ENCODE measurements around the gene M1AP. TPM values are rescaled to one million over a fixed set of nuclear protein-coding genes. Genes with fewer than 3 reads are reported as not detected.

Gene M1AP
- total RNA-seq, 4 donors from 2014 or later: 0.27 TPM; not detected in 3

DNA sequence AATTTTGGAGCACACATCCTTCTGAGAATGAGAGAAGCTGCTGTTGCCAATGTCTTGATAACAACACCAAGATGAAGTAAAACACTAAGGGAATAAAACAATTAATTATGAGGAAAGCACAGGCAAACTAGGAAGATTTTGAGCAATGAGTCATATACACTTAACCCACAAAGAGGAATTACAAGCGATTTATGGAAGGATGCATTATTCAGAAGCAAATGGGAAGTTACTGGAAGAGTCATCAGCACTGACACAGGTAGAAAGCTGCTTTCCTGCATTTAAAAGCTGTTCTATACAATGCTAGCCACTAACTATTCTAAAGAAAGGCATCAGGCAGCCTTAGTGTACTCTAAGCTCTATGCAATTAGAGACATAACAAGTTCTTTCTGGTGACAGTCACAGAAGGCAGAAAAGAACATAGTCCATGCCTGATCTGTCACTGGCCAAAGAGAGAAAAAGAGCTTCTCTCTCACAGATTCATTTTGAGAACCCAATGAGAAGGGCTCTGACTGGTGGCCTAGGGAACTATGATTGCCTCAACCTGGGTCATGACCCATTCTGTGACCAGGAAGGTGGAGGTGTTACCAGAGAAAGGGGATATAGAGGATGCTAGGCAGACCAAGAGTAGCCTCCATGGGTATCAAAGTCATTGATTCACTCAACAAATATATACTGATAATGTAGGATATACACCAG lies 45.4 kb downstream of the M1AP start:
- peaks cover 33% of the 10 kb centered on the region for H3K27me3 ChIP-seq
- no peak for TF ChIP-seq EP300 (IDR thresholded peaks at IDR 0.05; ENCODE audit: low read depth)
- no peak for TF ChIP-seq POLR2A (IDR thresholded peaks at IDR 0.05)
- TF ChIP-seq, protein P1, sequence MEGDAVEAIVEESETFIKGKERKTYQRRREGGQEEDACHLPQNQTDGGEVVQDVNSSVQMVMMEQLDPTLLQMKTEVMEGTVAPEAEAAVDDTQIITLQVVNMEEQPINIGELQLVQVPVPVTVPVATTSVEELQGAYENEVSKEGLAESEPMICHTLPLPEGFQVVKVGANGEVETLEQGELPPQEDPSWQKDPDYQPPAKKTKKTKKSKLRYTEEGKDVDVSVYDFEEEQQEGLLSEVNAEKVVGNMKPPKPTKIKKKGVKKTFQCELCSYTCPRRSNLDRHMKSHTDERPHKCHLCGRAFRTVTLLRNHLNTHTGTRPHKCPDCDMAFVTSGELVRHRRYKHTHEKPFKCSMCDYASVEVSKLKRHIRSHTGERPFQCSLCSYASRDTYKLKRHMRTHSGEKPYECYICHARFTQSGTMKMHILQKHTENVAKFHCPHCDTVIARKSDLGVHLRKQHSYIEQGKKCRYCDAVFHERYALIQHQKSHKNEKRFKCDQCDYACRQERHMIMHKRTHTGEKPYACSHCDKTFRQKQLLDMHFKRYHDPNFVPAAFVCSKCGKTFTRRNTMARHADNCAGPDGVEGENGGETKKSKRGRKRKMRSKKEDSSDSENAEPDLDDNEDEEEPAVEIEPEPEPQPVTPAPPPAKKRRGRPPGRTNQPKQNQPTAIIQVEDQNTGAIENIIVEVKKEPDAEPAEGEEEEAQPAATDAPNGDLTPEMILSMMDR (IDR thresholded peaks at IDR 0.05): no peak
- TF ChIP-seq POLR2AphosphoS5 (IDR thresholded peaks at IDR 0.05): no peak
- intact Hi-C loops (cut with DNase I; ENCODE audit: low total_unique reads) (no loop called here), in situ Hi-C loops (cut with MboI; ENCODE audit: low pct_ligation_motif_present in 1 of 4, low pct_unique_long_range_greater_than_20kb in 1 of 4, low sequenced_read_pairs in 3 of 4) (no loop called here)
- H3K4me1 ChIP-seq: no peaks in the 10 kb centered on the region
- H3K9me3 ChIP-seq: no peaks in the 10 kb centered on the region
- no peak for DNase-seq
- 44 to 63% methylated on average over 1 of the region's 1 CpG for WGBS, 2 donors (ENCODE audit: low coverage in 1 of 2)
- H3K4me3 ChIP-seq: no peak overlapping the region
- H3K27ac ChIP-seq: no peak overlapping the region
- H3K36me3 ChIP-seq: no peaks in the 10 kb centered on the region

DNA sequence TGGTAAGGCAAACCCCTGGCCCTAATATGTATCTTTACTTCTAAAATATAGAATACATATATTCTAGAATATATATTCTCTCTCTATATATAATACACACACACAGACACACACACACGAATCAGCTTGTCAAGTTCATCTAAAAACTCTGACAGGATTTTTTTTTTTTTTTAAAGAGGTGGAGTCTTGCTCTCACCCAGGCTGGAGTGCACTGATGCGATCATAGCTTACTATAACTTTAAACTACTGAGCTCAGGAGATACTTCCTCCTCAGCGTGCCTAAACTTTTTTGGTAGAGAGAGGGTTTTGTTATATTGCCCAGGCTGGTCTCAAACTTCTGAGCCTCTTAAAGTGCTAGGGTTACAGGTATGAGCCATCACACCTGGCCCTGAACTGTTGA lies 48.5 kb downstream of the M1AP start:
- intact Hi-C loops (cut with DNase I; ENCODE audit: low total_unique reads): no loop called here
- Histone ChIP-seq H3K9me3 (no peaks in the 10 kb centered on the region), H3K4me1 (no peaks in the 10 kb centered on the region), H3K4me3 (no peak overlapping the region), H3K27ac (no peak overlapping the region), H3K36me3 (no peaks in the 10 kb centered on the region), H3K27me3 (peaks cover 48% of the 10 kb centered on the region)
- TF ChIP-seq POLR2AphosphoS5 (IDR thresholded peaks at IDR 0.05): no peak
- no peak for TF ChIP-seq EP300 (IDR thresholded peaks at IDR 0.05; ENCODE audit: low read depth)
- no peak for TF ChIP-seq POLR2A (IDR thresholded peaks at IDR 0.05)
- TF ChIP-seq, protein P1 (IDR thresholded peaks at IDR 0.05): no peak
- no peak for DNase-seq
- in situ Hi-C loops (cut with MboI; ENCODE audit: low pct_ligation_motif_present in 1 of 4, low pct_unique_long_range_greater_than_20kb in 1 of 4, low sequenced_read_pairs in 3 of 4): loop anchor here in 2 of 4 donors (25.0 kb wide), 1 partner anchor 112 kb away; the partner anchor contains the start of genes CCDC142 (in 2 of the 2), LBX2 (in 2 of the 2) and TTC31 (in 2 of the 2)
- 55 to 62% methylated on average over 3 of the region's 3 CpGs for WGBS, 2 donors (ENCODE audit: low coverage in 1 of 2)

DNA sequence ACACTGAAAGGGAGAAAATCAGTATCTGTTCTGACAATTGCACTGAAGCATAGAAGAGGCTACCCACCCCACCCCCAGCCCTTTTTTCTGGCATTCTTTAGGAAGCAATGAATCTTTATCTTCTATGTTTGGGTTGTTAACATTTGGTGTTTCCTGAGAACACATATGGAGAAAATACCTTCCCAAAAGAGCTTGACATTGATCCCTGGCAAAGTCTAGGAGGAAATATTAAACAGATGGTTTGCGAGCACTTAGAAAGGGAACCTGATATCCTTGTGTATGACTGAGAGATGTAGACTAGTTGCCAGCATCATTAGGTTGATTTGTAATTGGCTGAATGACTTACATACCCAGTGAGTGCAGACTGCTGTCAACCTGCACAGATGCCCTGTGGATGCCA lies 50.7 kb downstream of the M1AP start:
- intact Hi-C loops (cut with DNase I; ENCODE audit: low total_unique reads): no loop called here
- no peaks in the 10 kb centered on the region for H3K9me3 ChIP-seq
- no peak overlapping the region for H3K4me3 ChIP-seq
- no peak for DNase-seq
- no peaks in the 10 kb centered on the region for H3K4me1 ChIP-seq
- WGBS, 2 donors (ENCODE audit: low coverage in 1 of 2): 38 to 64% methylated on average over 1 of the region's 1 CpG
- in situ Hi-C loops (cut with MboI; ENCODE audit: low pct_ligation_motif_present in 1 of 4, low pct_unique_long_range_greater_than_20kb in 1 of 4, low sequenced_read_pairs in 3 of 4): loop anchor here in 2 of 4 donors (25.0 kb wide), 1 partner anchor 110 kb away; the partner anchor contains the start of genes CCDC142 (in 2 of the 2), LBX2 (in 2 of the 2) and TTC31 (in 2 of the 2)
- H3K27me3 ChIP-seq: peaks cover 52% of the 10 kb centered on the region
- TF ChIP-seq, protein P1 (IDR thresholded peaks at IDR 0.05): no peak
- TF ChIP-seq POLR2A (IDR thresholded peaks at IDR 0.05): no peak
- TF ChIP-seq EP300 (IDR thresholded peaks at IDR 0.05; ENCODE audit: low read depth): no peak
- TF ChIP-seq POLR2AphosphoS5 (IDR thresholded peaks at IDR 0.05): no peak
- no peaks in the 10 kb centered on the region for H3K36me3 ChIP-seq
- no peak overlapping the region for H3K27ac ChIP-seq

DNA sequence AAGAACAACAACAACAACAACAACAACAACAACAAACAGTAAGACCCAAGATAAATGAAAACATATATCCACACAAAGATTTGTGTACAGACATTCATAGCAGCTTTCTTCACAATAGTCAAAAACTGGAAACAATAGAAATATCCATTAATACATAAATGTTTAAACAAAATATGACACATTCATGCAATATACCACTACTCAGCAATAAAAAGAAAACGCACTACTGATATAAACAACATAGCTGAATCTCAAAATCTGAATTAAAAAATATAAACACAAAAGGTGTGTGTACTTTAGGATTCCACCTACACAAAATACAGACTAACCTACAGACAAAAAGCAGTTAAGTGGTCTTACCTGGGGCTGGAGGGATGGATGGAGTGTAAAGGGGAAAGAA lies 51.5 kb downstream of the M1AP start:
- no peaks in the 10 kb centered on the region for H3K4me1 ChIP-seq
- intact Hi-C loops (cut with DNase I; ENCODE audit: low total_unique reads): no loop called here
- H3K27ac ChIP-seq: no peak overlapping the region
- no peak overlapping the region for H3K4me3 ChIP-seq
- peaks cover 54% of the 10 kb centered on the region for H3K27me3 ChIP-seq
- H3K36me3 ChIP-seq: no peaks in the 10 kb centered on the region
- no peak for TF ChIP-seq POLR2AphosphoS5 (IDR thresholded peaks at IDR 0.05)
- TF ChIP-seq POLR2A (IDR thresholded peaks at IDR 0.05): no peak
- TF ChIP-seq, protein P1 (IDR thresholded peaks at IDR 0.05): no peak
- TF ChIP-seq EP300 (IDR thresholded peaks at IDR 0.05; ENCODE audit: low read depth): no peak
- in situ Hi-C loops (cut with MboI; ENCODE audit: low pct_ligation_motif_present in 1 of 4, low pct_unique_long_range_greater_than_20kb in 1 of 4, low sequenced_read_pairs in 3 of 4): loop anchor here in 2 of 4 donors (25.0 kb wide), 1 partner anchor 109 kb away; the partner anchor contains the start of genes CCDC142 (in 2 of the 2), LBX2 (in 2 of the 2) and TTC31 (in 2 of the 2)
- DNase-seq: no peak
- 50 to 54% methylated on average over 1 of the region's 1 CpG for WGBS, 2 donors (ENCODE audit: low coverage in 1 of 2)
- no peaks in the 10 kb centered on the region for H3K9me3 ChIP-seq
